K562 (cell line): ENCODE results near the gene TEX38. TPM values are rescaled to one million over a fixed set of nuclear protein-coding genes. Genes with fewer than 3 reads are reported as not detected.

ENCODE experiments used
- ATAC-seq: fragments of 200-7000 bp; cut with Tn5 transposase; 3 replicates; pipeline ENCODE4 v1.9.1; 2020; ENCODE audit warnings: moderate library complexity
- BruUV-seq: library from RNA; stranded (reverse); fragments of 400-500 nt; replicated peaks from 2 replicates; lab custom pipeline; 2021; lab: Mats Ljungman, UMichigan
- CTCF ChIA-PET: fragments of 300-600 bp; formaldehyde crosslinking; extraction: SDS; loops from one replicate; lab custom pipeline; 2021; ENCODE audit warnings: low intra/inter-chr PET ratio; lab: Yijun Ruan, JAX
- POLR2A ChIA-PET: fragments of 300-600, 350-650 bp; sonication (Branson Sonifier 250); formaldehyde crosslinking; extraction: SDS; loops from one replicate; lab custom pipeline; 2021; ENCODE audit warnings: antibody characterized with exemption, inconsistent platforms; lab: Yijun Ruan, JAX
- DNase-seq, 4 experiments: peaks; one replicate each; pipeline versions ENCODE4 v3.0.0 to v3.0.0-alpha.2; 2011 to 2018; ENCODE audit warnings: low spot score in 3 of 4, mixed read lengths in 3 of 4; ENCODE audit errors: extremely low read depth in 1 of 4
- FAIRE-seq: peaks from 2 replicates; lab custom pipeline; 2011; peaks lifted over from hg19 to GRCh38; lab: Jason Lieb, UNC
- H2AFZ ChIP-seq: 2 replicates; pipeline ENCODE4 v1.6.0; 2011; ENCODE audit warnings: low read depth, low read length, control low read depth, inconsistent platforms
- H3K27ac ChIP-seq: fragments of 200-600 bp; 3 replicates; pipeline ENCODE4 v1.8.0; 2011; ENCODE audit warnings: low read depth, mild to moderate bottlenecking, control low read depth, inconsistent platforms, low read length, moderate library complexity, mixed read lengths; ENCODE audit errors: extremely low read depth
- H3K27me3 ChIP-seq, 2 experiments: fragments of 300-600 bp in 1 of 2; 2 replicates in 1 of 2; 3 replicates in 1 of 2; pipeline versions ENCODE4 v1.6.0 to v1.8.0; 2011; ENCODE audit warnings: inconsistent platforms in 2 of 2, low read length in 2 of 2, mild to moderate bottlenecking in 1 of 2, mixed read lengths in 1 of 2, moderate library complexity in 1 of 2; ENCODE audit not compliant: control insufficient read depth in 2 of 2, insufficient read depth in 2 of 2
- H3K36me3 ChIP-seq: fragments of 300-600 bp; 3 replicates; pipeline ENCODE4 v1.8.0; 2011; ENCODE audit warnings: mild to moderate bottlenecking, low read length, inconsistent platforms; ENCODE audit not compliant: control insufficient read depth, insufficient read depth
- H3K4me1 ChIP-seq, 2 experiments: fragments of 200-600 bp in 1 of 2; replicated peaks in 1 of 2; 2 replicates in 1 of 2; 3 replicates in 1 of 2; pipeline versions ENCODE4 v1.5.1 to v1.8.0; 2011; ENCODE audit warnings: inconsistent platforms in 2 of 2, low read length in 2 of 2, mild to moderate bottlenecking in 1 of 2, mixed read lengths in 1 of 2, moderate library complexity in 1 of 2; ENCODE audit not compliant: control insufficient read depth in 2 of 2, insufficient read depth in 2 of 2
- H3K4me2 ChIP-seq: 2 replicates; pipeline ENCODE4 v1.6.1; 2011; ENCODE audit warnings: low read length, control low read depth, inconsistent platforms, mixed read lengths; ENCODE audit not compliant: insufficient read depth
- H3K4me3 ChIP-seq: fragments of 200-600 bp; sonication (generic), shearing (Covaris generic); 2 replicates; pipeline ENCODE4 v1.5.1; 2016; ENCODE audit warnings: control low read depth, inconsistent platforms
- H3K79me2 ChIP-seq: fragments of 200-600 bp; 3 replicates; pipeline ENCODE4 v1.8.0; 2011; ENCODE audit warnings: low read length, inconsistent platforms; ENCODE audit not compliant: control insufficient read depth, insufficient read depth
- H3K9ac ChIP-seq, 2 experiments: 2 replicates each; pipeline versions ENCODE4 v1.6.0 to v1.6.1; 2011; ENCODE audit warnings: low read depth in 2 of 2, low read length in 2 of 2, control low read depth in 1 of 2, inconsistent platforms in 1 of 2, mild to moderate bottlenecking in 1 of 2, mixed read lengths in 1 of 2; ENCODE audit not compliant: insufficient read depth in 1 of 2
- H3K9me1 ChIP-seq: one replicate; pipeline ENCODE4 v1.6.0; 2011; ENCODE audit warnings: inconsistent platforms, mild to moderate bottlenecking, low read length, moderate library complexity; ENCODE audit not compliant: control insufficient read depth, insufficient read depth
- H3K9me3 ChIP-seq: replicated peaks from 2 replicates; pipeline ENCODE4 v1.5.1; 2011; ENCODE audit warnings: low read depth, low read length, inconsistent platforms; ENCODE audit not compliant: control insufficient read depth, insufficient read depth
- H4K20me1 ChIP-seq: replicated peaks from 2 replicates; pipeline ENCODE4 v1.6.1; 2011; ENCODE audit warnings: low read length, inconsistent platforms, mixed read lengths; ENCODE audit not compliant: control insufficient read depth, insufficient read depth
- BCLAF1 ChIP-seq, 2 experiments: fragments of 450-650 bp in 1 of 2; IDR thresholded peaks; 2 replicates each; pipeline ENCODE4 v1.6.1; 2011 to 2017; ENCODE audit warnings: low read depth in 2 of 2, antibody characterized with exemption in 1 of 2, borderline replicate concordance in 1 of 2, low read length in 1 of 2, mild to moderate bottlenecking in 1 of 2, mixed read lengths in 1 of 2; ENCODE audit not compliant: control insufficient read depth in 1 of 2
- DPF2 ChIP-seq: fragments of 450-650 bp; IDR thresholded peaks from 2 replicates; pipeline ENCODE4 v1.6.1; 2016
- E2F8 ChIP-seq: fragments of 450-650 bp; IDR thresholded peaks from 2 replicates; pipeline ENCODE4 v1.7.1; 2018; ENCODE audit warnings: mild to moderate bottlenecking, low read depth; ENCODE audit not compliant: partially characterized antibody
- EGR1 ChIP-seq: fragments of 450-650 bp; conservative IDR thresholded peaks from 2 replicates; pipeline ENCODE4 v1.6.1; 2017; ENCODE audit warnings: mild to moderate bottlenecking
- GABPA ChIP-seq: fragments of 200-800 bp; sonication (Bioruptor generic); conservative IDR thresholded peaks from 2 replicates; pipeline ENCODE4 v1.6.1; 2016; ENCODE audit warnings: low read depth, missing genetic modification characterization, missing compliant biosample characterization
- KAT7 ChIP-seq: sonication (generic); formaldehyde crosslinking; IDR thresholded peaks from 2 replicates; pipeline ENCODE4 v1.8.0; 2022; ENCODE audit warnings: missing genetic modification reagents, mild to moderate bottlenecking, borderline replicate concordance
- MAFG ChIP-seq: fragments of 450-650 bp; conservative IDR thresholded peaks from 2 replicates; pipeline ENCODE4 v1.6.1; 2016; ENCODE audit warnings: missing genetic modification characterization, missing compliant biosample characterization
- MEF2A ChIP-seq: IDR thresholded peaks from 2 replicates; pipeline ENCODE4 v1.6.1; 2011; ENCODE audit warnings: low read depth, mild to moderate bottlenecking, low read length, moderate library complexity; ENCODE audit not compliant: control insufficient read depth
- NFE2 ChIP-seq: IDR thresholded peaks from 2 replicates; pipeline ENCODE4 v1.6.1; 2014; ENCODE audit warnings: antibody characterized with exemption, low read depth
- NFIX ChIP-seq: fragments of 250-450 bp; sonication (Bioruptor Pico); IDR thresholded peaks from 2 replicates; pipeline ENCODE4 v1.4.0; 2020; ENCODE audit warnings: low read depth, mild to moderate bottlenecking, moderate library complexity
- NONO ChIP-seq, 2 experiments: fragments of 200-400 bp in 1 of 2; fragments of 450-650 bp in 1 of 2; formaldehyde crosslinking in 1 of 2; IDR thresholded peaks; 2 replicates each; pipeline ENCODE4 v1.6.1; 2017; ENCODE audit warnings: low read depth in 2 of 2, mild to moderate bottlenecking in 2 of 2, moderate library complexity in 2 of 2, low read length in 1 of 2
- OTX1 ChIP-seq: fragments of 450-650 bp; formaldehyde crosslinking; IDR thresholded peaks from 2 replicates; pipeline ENCODE4 v1.4.0; 2022; ENCODE audit warnings: mild to moderate bottlenecking
- RFX5 ChIP-seq: IDR thresholded peaks from 2 replicates; pipeline ENCODE4 v1.6.1; 2011; ENCODE audit warnings: low read depth, mild to moderate bottlenecking, improper control_type of control experiment, low read length
- SMARCA4 ChIP-seq: fragments of 450-650 bp; IDR thresholded peaks from 2 replicates; pipeline ENCODE4 v1.6.1; 2016
- SMARCC2 ChIP-seq: fragments of 450-650 bp; IDR thresholded peaks from 2 replicates; pipeline ENCODE4 v1.6.1; 2017; ENCODE audit warnings: antibody characterized with exemption, moderate library complexity, mild to moderate bottlenecking, low read depth
- ZKSCAN1 ChIP-seq: fragments of 150-350 bp; IDR thresholded peaks from 2 replicates; pipeline ENCODE4 v1.6.1; 2016; ENCODE audit warnings: low read depth, low read length
- ZNF316 ChIP-seq: fragments of 450-650 bp; IDR thresholded peaks from 2 replicates; pipeline ENCODE4 v1.6.1; 2016
- ZNF76 ChIP-seq: fragments of 250-450 bp; sonication (Bioruptor Pico); IDR thresholded peaks from 2 replicates; pipeline ENCODE4 v1.4.0; 2020; ENCODE audit warnings: mild to moderate bottlenecking, moderate library complexity, borderline replicate concordance
- WGBS: fragments of 100-300 bp; shearing (Covaris generic); methylation state at CpG from one replicate; pipeline ENCODE4 v1.1.6; 2016; ENCODE audit warnings: low coverage, mixed read lengths; ENCODE audit not compliant: insufficient coverage; ENCODE audit errors: missing lambda C conversion rate; 5-methylcytosine and 5-hydroxymethylcytosine counted together
- in situ Hi-C: fragments of 300-500 bp; cut with MboI; formaldehyde crosslinking; loops from 4 replicates; pipeline ENCODE4 v1.15.0; 2018; ENCODE audit warnings: inconsistent platforms, mixed read lengths
- intact Hi-C: fragments of 100-400 bp; cut with micrococcal nuclease; formaldehyde crosslinking; loops from 2 replicates; pipeline ENCODE4 v1.14.2; 2022
- polyA plus RNA-seq, 8 experiments: library from polyadenylated mRNA; depleted of rRNA in 4 of 8; stranded (reverse) in 5 of 8; unstranded in 3 of 8; fragments of >200 nt; fragmentation: Nextera tagmentation in 2 of 8; fragmentation: Illumina TruSeq in 1 of 8; extraction: Ambion mirVana in 2 of 8; extraction: Trizol in 1 of 8; gene quantifications; 2 replicates each; pipeline versions ENCODE4 v1.2.1 to v1.2.3, GENCODE V29; 2011 to 2014; ENCODE audit warnings: inconsistent platforms in 1 of 8, missing spikeins in 1 of 8
- total RNA-seq, 7 experiments: library from RNA; depleted of rRNA in 6 of 7; stranded (reverse); fragments of >200 nt in 6 of 7; fragmentation: Illumina TruSeq in 2 of 7; extraction: Trizol in 2 of 7; gene quantifications; 2 replicates each; pipeline versions ENCODE4 v1.2.1 to v1.2.3, GENCODE V29; 2011 to 2021; ENCODE audit warnings: low replicate concordance in 1 of 7

Gene TEX38
- total and polyA plus RNA-seq, 9 of the 15 experiments (the other 6 are each of a cell fraction or from before 2014, with no cell fraction given), result not detected

- peaks cover 12% of the 10 kb centered on the region; the same call in 2 of the 3 replicates for H3K36me3 ChIP-seq
- H3K9me3 ChIP-seq, result no peaks in the 10 kb centered on the region
- intact Hi-C loops, result no loop called here
- H3K9me1 ChIP-seq, result peaks cover 6% of the 10 kb centered on the region
- H3K27ac ChIP-seq, result no peak overlapping the region
- no peaks in the 10 kb centered on the region for H3K27me3 ChIP-seq
- H3K9ac ChIP-seq, result no peak overlapping the region
- DNase-seq (peak in 2 of 4 experiments; percentile 24 to 33), ATAC-seq (no peak), FAIRE-seq (no peak)
- H3K79me2 ChIP-seq, result peaks cover 13% of the 10 kb centered on the region
- CTCF ChIA-PET, result no interaction called here
- POLR2A ChIA-PET, result no interaction called here
- in situ Hi-C loops, result no loop called here
- no peak overlapping the region for H3K4me3 ChIP-seq
- peaks cover 13 to 28% of the 10 kb centered on the region in 2 experiments; a peak in 4 of 5 replicates for H3K4me1 ChIP-seq
- H2AFZ ChIP-seq, result no peak overlapping the region
- WGBS, result 0% methylated on average over 1 of the region's 1 CpG
- no peaks in the 10 kb centered on the region for H4K20me1 ChIP-seq
- no peak overlapping the region for H3K4me2 ChIP-seq
- no TSS peak for BruUV-seq
- peak; percentile 43; the same call in 1 of the 2 replicates for TF ChIP-seq SMARCA4
- no peak for TF ChIP-seq SMARCC2
- TF ChIP-seq ZKSCAN1, result no peak
- TF ChIP-seq NONO (IDR thresholded peaks at IDR 0.05; ENCODE audit: low read depth in 2 of 2, low read length in 1 of 2), result no peak
- peak; percentile 82 for TF ChIP-seq NFE2
- no peak for TF ChIP-seq KAT7 (CRISPR knock-in tag)
- TF ChIP-seq E2F8, result no peak
- TF ChIP-seq EGR1, result 0 out of 2 replicates have a peak, but pooled peaks have one; percentile 8
- TF ChIP-seq RFX5, result no peak
- no peak for TF ChIP-seq ZNF76
- TF ChIP-seq NFIX (CRISPR knock-in tag), result no peak
- TF ChIP-seq ZNF316, result peak; percentile 97
- TF ChIP-seq OTX1 (CRISPR knock-in tag), result no peak
- no peak for TF ChIP-seq BCLAF1 (IDR thresholded peaks at IDR 0.05; ENCODE audit: borderline replicate concordance in 1 of 2, control insufficient read depth in 1 of 2, low read depth in 2 of 2, low read length in 1 of 2)
- no peak for TF ChIP-seq MEF2A
- TF ChIP-seq DPF2, result peak; percentile 51
- TF ChIP-seq MAFG (tag), result peak; percentile 98
- TF ChIP-seq GABPA, result no peak
These were observed 1.5 kb upstream of the TEX38 start for GRCh38 chr1:46670134-46670533.
